IMR-90 (cell line): ENCODE results near the gene CEP85. TPM values are rescaled to one million over a fixed set of nuclear protein-coding genes. Genes with fewer than 3 reads are reported as not detected.

Experiments
- ATAC-seq: fragments of 200-7000 bp; cut with Tn5 transposase; 2 replicates; pipeline ENCODE4 v1.9.1; 2020; ENCODE audit warnings: low read depth, mild to moderate bottlenecking, moderate library complexity
- BruUV-seq: library from RNA; stranded (reverse); fragments of 400-500 nt; replicated peaks from 2 replicates; lab custom pipeline; 2021; lab: Mats Ljungman, UMichigan
- CTCF ChIA-PET: fragments of 300-600 bp; formaldehyde crosslinking; extraction: SDS; loops from one replicate; lab custom pipeline; 2021; ENCODE audit warnings: antibody characterized with exemption; lab: Yijun Ruan, JAX
- POLR2A ChIA-PET: fragments of 300-600 bp; sonication (Branson Sonifier 250); formaldehyde crosslinking; loops from one replicate; lab custom pipeline; 2022; ENCODE audit warnings: antibody characterized with exemption; ENCODE audit not compliant: unreplicated experiment; lab: Charles Lee
- DNase-seq: peaks from one replicate; pipeline ENCODE4 v3.0.0; 2013
- H2AFZ ChIP-seq: replicated peaks from 2 replicates; pipeline ENCODE3; 2013; ENCODE audit warnings: low read length, mild to moderate bottlenecking; ENCODE audit not compliant: poor library complexity
- H2AK5ac ChIP-seq: 2 replicates; pipeline ENCODE4 v1.6.1; 2013; ENCODE audit warnings: low read depth, low read length, inconsistent platforms
- H2AK9ac ChIP-seq: replicated peaks from 2 replicates; pipeline ENCODE3; 2013; ENCODE audit warnings: mild to moderate bottlenecking, low read depth, low read length, moderate library complexity; ENCODE audit not compliant: poor library complexity
- H2BK120ac ChIP-seq: 2 replicates; pipeline ENCODE4 v1.6.1; 2013; ENCODE audit warnings: low read depth, low read length, inconsistent platforms
- H2BK15ac ChIP-seq: 3 replicates; pipeline ENCODE4 v1.6.1; 2013; ENCODE audit warnings: low read depth, low read length, inconsistent platforms
- H2BK20ac ChIP-seq: 2 replicates; pipeline ENCODE4 v1.6.1; 2013; ENCODE audit warnings: low read depth, mild to moderate bottlenecking, inconsistent platforms, low read length, moderate library complexity
- H2BK5ac ChIP-seq: 2 replicates; pipeline ENCODE4 v1.6.1; 2013; ENCODE audit warnings: mild to moderate bottlenecking, low read depth, low read length, inconsistent platforms; ENCODE audit not compliant: poor library complexity, severe bottlenecking
- H3K14ac ChIP-seq: replicated peaks from 2 replicates; pipeline ENCODE4 v1.6.1; 2013; ENCODE audit warnings: low read depth, low read length, inconsistent platforms
- H3K18ac ChIP-seq: 2 replicates; pipeline ENCODE4 v1.6.1; 2013; ENCODE audit warnings: low read depth, low read length, control low read depth
- H3K23ac ChIP-seq: 2 replicates; pipeline ENCODE4 v1.6.1; 2013; ENCODE audit warnings: low read depth, low read length, inconsistent platforms
- H3K27ac ChIP-seq: 2 replicates; pipeline ENCODE4 v1.5.1; 2013; ENCODE audit warnings: mild to moderate bottlenecking, control low read depth, low read length; ENCODE audit not compliant: insufficient read depth
- H3K27me3 ChIP-seq: 2 replicates; pipeline ENCODE4 v1.6.1; 2013; ENCODE audit warnings: low read length; ENCODE audit not compliant: control insufficient read depth, insufficient read depth
- H3K36me3 ChIP-seq: 2 replicates; pipeline ENCODE4 v1.6.1; 2013; ENCODE audit warnings: low read length, mixed read lengths; ENCODE audit not compliant: control insufficient read depth, insufficient read depth
- H3K4ac ChIP-seq: 2 replicates; pipeline ENCODE4 v1.6.1; 2013; ENCODE audit warnings: low read depth, low read length, inconsistent platforms
- H3K4me1 ChIP-seq: 2 replicates; pipeline ENCODE4 v1.6.1; 2013; ENCODE audit warnings: low read length, mixed read lengths; ENCODE audit not compliant: control insufficient read depth, insufficient read depth
- H3K4me2 ChIP-seq: 2 replicates; pipeline ENCODE4 v1.6.1; 2013; ENCODE audit warnings: low read depth, mild to moderate bottlenecking, control low read depth, low read length, moderate library complexity
- H3K4me3 ChIP-seq: 2 replicates; pipeline ENCODE4 v1.5.1; 2013; ENCODE audit warnings: low read depth, mild to moderate bottlenecking, control low read depth, low read length, moderate library complexity; ENCODE audit not compliant: insufficient read depth
- H3K56ac ChIP-seq: 2 replicates; pipeline ENCODE4 v1.6.1; 2013; ENCODE audit warnings: low read length, inconsistent platforms; ENCODE audit not compliant: insufficient read depth; ENCODE audit errors: extremely low read depth
- H3K79me1 ChIP-seq, 2 experiments: 2 replicates each; pipeline ENCODE4 v1.6.1; 2013; ENCODE audit warnings: low read length in 2 of 2, inconsistent platforms in 1 of 2, low read depth in 1 of 2
- H3K9ac ChIP-seq: 2 replicates; pipeline ENCODE4 v1.6.1; 2013; ENCODE audit warnings: low read depth, low read length, control low read depth
- H3K9me1 ChIP-seq: 2 replicates; pipeline ENCODE4 v1.6.1; 2013; ENCODE audit warnings: low read length, inconsistent platforms; ENCODE audit not compliant: insufficient read depth
- H3K9me3 ChIP-seq: 2 replicates; pipeline ENCODE4 v1.6.1; 2013; ENCODE audit warnings: low read length; ENCODE audit not compliant: control insufficient read depth, insufficient read depth
- H4K20me1 ChIP-seq: 2 replicates; pipeline ENCODE4 v1.6.1; 2013; ENCODE audit warnings: low read length, inconsistent platforms; ENCODE audit not compliant: insufficient read depth
- H4K5ac ChIP-seq: 2 replicates; pipeline ENCODE4 v1.6.1; 2013; ENCODE audit warnings: mild to moderate bottlenecking, low read depth, low read length, control low read depth
- H4K8ac ChIP-seq, 2 experiments: 2 replicates each; pipeline ENCODE4 v1.6.1; 2013; ENCODE audit warnings: low read depth in 2 of 2, low read length in 2 of 2, control low read depth in 1 of 2, inconsistent platforms in 1 of 2
- H4K91ac ChIP-seq: 2 replicates; pipeline ENCODE4 v1.6.1; 2013; ENCODE audit warnings: low read depth, low read length, inconsistent platforms; ENCODE audit not compliant: insufficient read depth
- BHLHE40 ChIP-seq: fragments of 150-350 bp; IDR thresholded peaks from 2 replicates; pipeline ENCODE4 v1.6.1; 2016; ENCODE audit warnings: mild to moderate bottlenecking, low read depth, low read length
- CEBPB ChIP-seq: IDR thresholded peaks from 2 replicates; pipeline ENCODE4 v1.6.1; 2012; ENCODE audit warnings: low read depth, low read length, improper control_type of control experiment
- CHD1 ChIP-seq: IDR thresholded peaks from 2 replicates; pipeline ENCODE4 v1.6.1; 2012; ENCODE audit warnings: low read depth, low read length, improper control_type of control experiment
- CTCF ChIP-seq: conservative IDR thresholded peaks from 2 replicates; pipeline ENCODE4 v1.5.1; 2012; ENCODE audit warnings: mild to moderate bottlenecking, low read depth, low read length, improper control_type of control experiment
- ELK1 ChIP-seq: fragments of 150-350 bp; IDR thresholded peaks from 2 replicates; pipeline ENCODE4 v1.6.1; 2016; ENCODE audit warnings: low read depth, mild to moderate bottlenecking, low read length, moderate library complexity, borderline replicate concordance
- FOS ChIP-seq: fragments of 150-350 bp; IDR thresholded peaks from 2 replicates; pipeline ENCODE4 v1.6.1; 2016; ENCODE audit warnings: low read depth, low read length
- MAFK ChIP-seq: IDR thresholded peaks from 2 replicates; pipeline ENCODE4 v1.6.1; 2012; ENCODE audit warnings: low read depth, low read length, improper control_type of control experiment
- MAZ ChIP-seq: IDR thresholded peaks from 2 replicates; pipeline ENCODE4 v1.6.1; 2012; ENCODE audit warnings: low read depth, mild to moderate bottlenecking, low read length, improper control_type of control experiment, moderate library complexity, borderline replicate concordance
- MXI1 ChIP-seq: IDR thresholded peaks from 2 replicates; pipeline ENCODE4 v1.6.1; 2012; ENCODE audit warnings: low read depth, mild to moderate bottlenecking, low read length, moderate library complexity, borderline replicate concordance
- NFE2L2 ChIP-seq: fragments of 150-350 bp; IDR thresholded peaks from 2 replicates; pipeline ENCODE4 v1.6.1; 2016; ENCODE audit warnings: low read depth, mild to moderate bottlenecking, low read length
- POLR2A ChIP-seq: IDR thresholded peaks from 2 replicates; pipeline ENCODE4 v1.6.1; 2012; ENCODE audit warnings: mild to moderate bottlenecking, low read depth, low read length
- RAD21 ChIP-seq: IDR thresholded peaks from 2 replicates; pipeline ENCODE4 v1.6.1; 2012; ENCODE audit warnings: low read length, improper control_type of control experiment
- RCOR1 ChIP-seq: IDR thresholded peaks from 2 replicates; pipeline ENCODE4 v1.6.1; 2012; ENCODE audit warnings: mild to moderate bottlenecking, low read length, improper control_type of control experiment; ENCODE audit not compliant: insufficient replicate concordance
- RFX5 ChIP-seq: IDR thresholded peaks from 2 replicates; pipeline ENCODE4 v1.8.0; 2012; ENCODE audit warnings: low read depth, mild to moderate bottlenecking, low read length, moderate library complexity
- SMC3 ChIP-seq: fragments of 150-350 bp; IDR thresholded peaks from 2 replicates; pipeline ENCODE4 v1.6.1; 2016; ENCODE audit warnings: low read depth, mild to moderate bottlenecking, antibody characterized with exemption, low read length, moderate library complexity
- USF2 ChIP-seq: fragments of 150-350 bp; IDR thresholded peaks from 2 replicates; pipeline ENCODE4 v1.6.1; 2017; ENCODE audit warnings: mild to moderate bottlenecking, antibody characterized with exemption, low read length, low read depth
- WGBS, 2 experiments: methylation state at CpG; one replicate each; pipeline versions ENCODE4 v1.1.5 to v1.1.7; 2013; ENCODE audit warnings: missing lambda C conversion rate in 2 of 2; ENCODE audit not compliant: insufficient read length in 1 of 2; ENCODE audit errors: extremely low coverage in 2 of 2; 5-methylcytosine and 5-hydroxymethylcytosine counted together
- dilution Hi-C: fragments of 300-500 bp; cut with HindIII; formaldehyde crosslinking; loops from one replicate; pipeline ENCODE4 v1.14.3; 2018; ENCODE audit warnings: low sequenced_read_pairs; ENCODE audit not compliant: unreplicated experiment
- in situ Hi-C: fragments of 300-500 bp; cut with MboI; formaldehyde crosslinking; loops from 3 replicates; pipeline ENCODE4 v1.14.3; 2019; ENCODE audit warnings: low sequenced_read_pairs, inconsistent platforms, mixed read lengths
- intact Hi-C: fragments of 100-400 bp; cut with micrococcal nuclease; formaldehyde crosslinking; loops from 2 replicates; pipeline ENCODE4 v1.10.0; 2022
- polyA plus RNA-seq, 3 experiments: library from polyadenylated mRNA; depleted of rRNA; stranded (reverse); fragments of >200 nt; gene quantifications; 2 replicates each; pipeline ENCODE4 v1.2.3, GENCODE V29; 2012; ENCODE audit warnings: low replicate concordance in 1 of 3
- total RNA-seq: library from RNA; depleted of rRNA; stranded (reverse); fragments of >200 nt; gene quantifications from 2 replicates; pipeline ENCODE4 v1.2.3, GENCODE V29; 2012

Gene CEP85
- total and polyA plus RNA-seq, 2 of the 4 experiments (the other 2 are of a cell fraction), result 11.5 to 11.8 TPM

GRCh38 chr1:26259578-26259977, 25.6 kb downstream of the CEP85 start:
- H3K9me3 ChIP-seq, result no peaks in the 10 kb centered on the region
- no peak overlapping the region for H3K14ac ChIP-seq
- H3K27ac ChIP-seq, result no peak overlapping the region
- H4K20me1 ChIP-seq, result no peaks in the 10 kb centered on the region
- H3K36me3 ChIP-seq, result peaks cover 18% of the 10 kb centered on the region
- no peak overlapping the region for H2AK9ac ChIP-seq
- H3K4me2 ChIP-seq, result no peak overlapping the region
- BruUV-seq, result no TSS peak
- dilution Hi-C loops, result no loop called here
- H2BK15ac ChIP-seq, result no peak overlapping the region
- no peak overlapping the region for H3K23ac ChIP-seq
- no peak overlapping the region for H2BK120ac ChIP-seq
- no peak overlapping the region for H3K18ac ChIP-seq
- H3K4me3 ChIP-seq, result no peak overlapping the region
- H4K91ac ChIP-seq, result no peak overlapping the region
- no peak overlapping the region for H2BK5ac ChIP-seq
- peaks cover 7 to 9% of the 10 kb centered on the region in 2 experiments; a peak in 2 of 4 replicates for H3K79me1 ChIP-seq
- H4K5ac ChIP-seq, result no peak overlapping the region
- no peak overlapping the region for H2AFZ ChIP-seq
- DNase-seq, result no peak
- ChIA-PET POLR2A (no interaction called here), CTCF (interaction anchor here (1.3 kb wide), 1 partner anchor 25 kb away, joined by 3 read pairs; the partner anchor contains the start of gene CEP85)
- H2BK20ac ChIP-seq, result no peak overlapping the region
- no peak for ATAC-seq
- no peak overlapping the region for H3K56ac ChIP-seq
- WGBS, 2 experiments, result 100% methylated on average over 3 of the region's 5 CpGs; no CpG with 5 or more reads in 1 of the 2 experiments
- no peaks in the 10 kb centered on the region for H3K27me3 ChIP-seq
- in situ Hi-C loops, result no loop called here
- no peak for TF ChIP-seq CHD1
- no peak for TF ChIP-seq NFE2L2
- no peak for TF ChIP-seq FOS
- no peak for TF ChIP-seq RFX5
- no peak for TF ChIP-seq CTCF
- TF ChIP-seq MAZ, result no peak
- no peak for TF ChIP-seq RCOR1
- no peak for TF ChIP-seq RAD21
- no peak for TF ChIP-seq SMC3
- no peak for TF ChIP-seq MAFK
- no peak for TF ChIP-seq CEBPB
- no peak for TF ChIP-seq BHLHE40
- TF ChIP-seq USF2, result no peak
- TF ChIP-seq MXI1, result no peak
- no peak for TF ChIP-seq POLR2A
- TF ChIP-seq ELK1, result no peak
- H3K9ac ChIP-seq, result no peak overlapping the region
- no peak overlapping the region for H4K8ac ChIP-seq
- no peak overlapping the region for H3K4ac ChIP-seq
- H3K4me1 ChIP-seq, result no peaks in the 10 kb centered on the region
- no peak overlapping the region for H2AK5ac ChIP-seq
- intact Hi-C loops, result no loop called here
- H3K9me1 ChIP-seq, result 0 out of 2 replicates have a peak, but pooled peaks cover 3% of the 10 kb centered on the region
